K562 (cell line): ENCODE results near the gene PRR36.

Experiments
- HDAC8 ChIP-seq: fragments of 450-650 bp; IDR thresholded peaks from 2 replicates; pipeline ENCODE4 v1.6.1; 2016; ENCODE audit warnings: mild to moderate bottlenecking, missing genetic modification characterization, moderate library complexity, missing compliant biosample characterization
- MTA2 ChIP-seq: fragments of 450-650 bp; IDR thresholded peaks from 2 replicates; pipeline ENCODE4 v1.6.1; 2016; ENCODE audit warnings: low read depth
- RFX5 ChIP-seq: IDR thresholded peaks from 2 replicates; pipeline ENCODE4 v1.6.1; 2011; ENCODE audit warnings: low read depth, mild to moderate bottlenecking, improper control_type of control experiment, low read length
- TAF1 ChIP-seq: IDR thresholded peaks from 2 replicates; pipeline ENCODE4 v1.6.1; 2011; ENCODE audit warnings: mild to moderate bottlenecking, low read length, moderate library complexity; ENCODE audit not compliant: insufficient read depth, control insufficient read depth, severe bottlenecking; ENCODE audit errors: extremely low read depth
- THRB ChIP-seq: fragments of 450-650 bp; formaldehyde crosslinking; conservative IDR thresholded peaks from 2 replicates; pipeline ENCODE4 v1.4.0; 2022; ENCODE audit warnings: mild to moderate bottlenecking, missing genetic modification characterization
- ZZZ3 ChIP-seq: fragments of 450-650 bp; IDR thresholded peaks from 2 replicates; pipeline ENCODE4 v1.6.1; 2016; ENCODE audit warnings: antibody characterized with exemption, mild to moderate bottlenecking, moderate library complexity

GRCh38 chr19:7909471-7910067, 35.4 kb upstream of the PRR36 start:
- TF ChIP-seq THRB, result no peak
- TF ChIP-seq MTA2, result no peak
- no peak for TF ChIP-seq TAF1
- no peak for TF ChIP-seq RFX5
- no peak for TF ChIP-seq HDAC8
- TF ChIP-seq ZZZ3, result no peak
